Thoracic aorta (tissue), 2 donors: ENCODE data around the gene EPB41L5. TPM values are rescaled to one million over a fixed set of nuclear protein-coding genes. Genes with fewer than 3 reads are reported as not detected.
"Not testable (repeated sequence)": the region's sequence is repeated elsewhere in the genome, so short reads cannot be mapped to it uniquely, and the experiment has no call there.

ENCODE experiments used
- ATAC-seq: fragments of 150-250 bp; one replicate; pipeline ENCODE4 v1.8.0; 2017; ENCODE audit warnings: low read depth; ENCODE audit not compliant: insufficient number of reproducible peaks, low FRiP score
- DNase-seq: peaks from one replicate; pipeline ENCODE4 v3.0.0-alpha.2; 2020; ENCODE audit warnings: low spot score
- H3K27ac ChIP-seq, 2 donors: fragments of 200-600 bp; sonication (generic); 1 replicate in 1 of 2; 2 replicates in 1 of 2; pipeline ENCODE4 v1.5.1; 2016; ENCODE audit warnings: mild to moderate bottlenecking in 2 of 2, moderate library complexity in 2 of 2
- H3K27me3 ChIP-seq: fragments of 200-600 bp; sonication (generic); replicated peaks from 2 replicates; pipeline ENCODE4 v1.6.0; 2016; ENCODE audit warnings: mild to moderate bottlenecking; ENCODE audit not compliant: insufficient read depth
- H3K36me3 ChIP-seq: fragments of 200-600 bp; sonication (generic); one replicate; pipeline ENCODE4 v1.5.1; 2016
- H3K4me1 ChIP-seq, 2 donors: fragments of 200-600 bp; sonication (generic); 1 replicate in 1 of 2; 2 replicates in 1 of 2; pipeline versions ENCODE4 v1.5.1 to v1.6.0; 2016; ENCODE audit warnings: low read depth in 2 of 2, mild to moderate bottlenecking in 1 of 2; ENCODE audit not compliant: control insufficient read depth in 1 of 2
- H3K4me3 ChIP-seq: fragments of 200-600 bp; sonication (generic); 2 replicates; pipeline ENCODE4 v1.5.1; 2016; ENCODE audit warnings: mild to moderate bottlenecking
- H3K9me3 ChIP-seq: fragments of 200-600 bp; sonication (generic); 2 replicates; pipeline ENCODE4 v1.5.1; 2016
- total RNA-seq, 2 donors: library from RNA; depleted of rRNA; stranded (reverse); fragments of >200 nt; gene quantifications; one replicate each; pipeline versions ENCODE4 v1.1.0 to v1.2.3, GENCODE V29; 2016
- TF ChIP-seq, protein P1 (sequence below): fragments of 200-600 bp; sonication (generic); IDR thresholded peaks from one replicate; pipeline ENCODE4 v1.5.1; 2019; ENCODE audit warnings: antibody characterized with exemption

EPB41L5 gene
- total RNA-seq, 2 donors from 2014 or later: 15.4 to 18.5 TPM

DNA sequence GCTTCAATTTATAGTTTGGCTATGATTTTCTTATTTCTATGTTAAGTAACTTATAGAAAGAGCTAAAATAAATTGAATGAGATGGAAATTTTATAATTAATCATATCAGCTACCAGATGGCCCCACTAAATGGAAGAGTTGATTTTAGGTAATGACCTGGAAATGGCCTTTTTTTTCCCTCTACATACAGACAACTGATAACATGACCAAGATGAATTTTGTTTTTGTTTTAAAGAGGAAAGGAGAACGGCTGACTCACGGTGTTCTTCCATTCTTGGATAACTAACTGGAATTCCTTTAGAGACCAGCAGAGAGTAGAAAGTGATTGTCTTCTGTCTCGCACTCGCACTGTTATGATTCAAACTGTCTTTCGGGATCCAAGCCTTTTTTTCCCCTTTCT, 119.3 kb downstream of the EPB41L5 start:
- no peak overlapping the region for H3K4me3 ChIP-seq
- no peaks in the 10 kb centered on the region for H3K4me1 ChIP-seq
- no peak overlapping the region for H3K27ac ChIP-seq
- TF ChIP-seq, protein P1, sequence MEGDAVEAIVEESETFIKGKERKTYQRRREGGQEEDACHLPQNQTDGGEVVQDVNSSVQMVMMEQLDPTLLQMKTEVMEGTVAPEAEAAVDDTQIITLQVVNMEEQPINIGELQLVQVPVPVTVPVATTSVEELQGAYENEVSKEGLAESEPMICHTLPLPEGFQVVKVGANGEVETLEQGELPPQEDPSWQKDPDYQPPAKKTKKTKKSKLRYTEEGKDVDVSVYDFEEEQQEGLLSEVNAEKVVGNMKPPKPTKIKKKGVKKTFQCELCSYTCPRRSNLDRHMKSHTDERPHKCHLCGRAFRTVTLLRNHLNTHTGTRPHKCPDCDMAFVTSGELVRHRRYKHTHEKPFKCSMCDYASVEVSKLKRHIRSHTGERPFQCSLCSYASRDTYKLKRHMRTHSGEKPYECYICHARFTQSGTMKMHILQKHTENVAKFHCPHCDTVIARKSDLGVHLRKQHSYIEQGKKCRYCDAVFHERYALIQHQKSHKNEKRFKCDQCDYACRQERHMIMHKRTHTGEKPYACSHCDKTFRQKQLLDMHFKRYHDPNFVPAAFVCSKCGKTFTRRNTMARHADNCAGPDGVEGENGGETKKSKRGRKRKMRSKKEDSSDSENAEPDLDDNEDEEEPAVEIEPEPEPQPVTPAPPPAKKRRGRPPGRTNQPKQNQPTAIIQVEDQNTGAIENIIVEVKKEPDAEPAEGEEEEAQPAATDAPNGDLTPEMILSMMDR: no peak
- DNase-seq (no peak), ATAC-seq (no peak)
- H3K27me3 ChIP-seq: no peaks in the 10 kb centered on the region
- H3K9me3 ChIP-seq: no peaks in the 10 kb centered on the region
- no peaks in the 10 kb centered on the region for H3K36me3 ChIP-seq

DNA sequence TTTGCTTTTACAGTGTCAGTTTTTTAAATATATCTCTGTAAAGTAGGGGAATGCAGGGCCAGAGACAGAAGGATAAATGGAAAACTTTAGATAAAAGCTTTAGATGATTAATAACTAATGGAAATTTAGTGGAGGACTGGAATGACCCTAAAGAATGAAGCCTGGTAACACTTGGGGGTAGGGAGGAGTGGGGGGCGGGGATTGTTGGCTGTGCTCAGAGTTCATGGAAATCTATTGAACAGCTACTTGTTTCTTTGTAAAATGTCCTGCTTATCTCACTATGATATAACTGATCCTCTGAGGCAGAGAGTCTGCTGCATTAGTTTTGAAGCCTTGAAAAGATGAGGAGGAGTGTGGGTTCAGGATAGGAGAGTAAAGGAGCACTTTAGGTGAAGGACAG, 119.8 kb downstream of the EPB41L5 start:
- Histone ChIP-seq H3K36me3 (no peaks in the 10 kb centered on the region), H3K9me3 (no peaks in the 10 kb centered on the region), H3K4me3 (no peak overlapping the region), H3K27me3 (no peaks in the 10 kb centered on the region), H3K4me1 (no peaks in the 10 kb centered on the region), H3K27ac (no peak overlapping the region)
- ATAC-seq (no peak), DNase-seq (no peak)
- TF ChIP-seq, protein P1: no peak

DNA sequence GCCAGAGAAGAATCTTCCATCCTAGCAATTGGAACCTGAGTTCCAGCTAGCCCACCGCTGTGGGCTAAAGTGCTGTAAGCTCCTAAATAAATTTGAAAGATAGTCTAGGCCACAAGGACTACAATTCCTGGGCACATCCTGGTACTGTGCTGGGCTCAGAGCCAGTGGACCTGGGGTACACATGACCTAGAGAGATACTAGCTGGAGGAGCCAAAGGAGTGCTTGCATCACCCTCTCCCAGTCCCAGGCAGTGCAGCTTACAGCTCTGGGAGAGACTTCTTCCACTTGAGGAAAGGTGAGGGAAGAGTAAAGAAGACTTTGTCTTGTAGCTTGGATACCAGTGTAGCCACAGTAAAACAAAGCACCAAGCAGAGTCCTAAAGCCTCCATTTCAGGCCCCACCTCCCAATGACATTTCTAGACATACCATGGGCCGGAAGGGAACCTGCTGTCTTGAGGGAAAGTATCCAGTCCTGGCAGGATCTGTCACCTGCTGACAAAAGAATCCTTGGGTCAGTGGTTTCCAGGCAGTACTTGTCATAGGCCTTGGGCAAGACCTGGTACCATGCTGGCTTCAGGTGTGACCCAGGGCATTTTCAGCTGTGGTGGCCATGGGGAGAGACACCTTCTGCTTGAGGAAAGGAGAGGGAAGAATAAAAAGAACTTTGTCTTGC, 120.8 kb downstream of the EPB41L5 start:
- Histone ChIP-seq H3K27me3 (no peaks in the 10 kb centered on the region), H3K36me3 (no peaks in the 10 kb centered on the region), H3K4me3 (no peak overlapping the region), H3K27ac (no peak overlapping the region), H3K9me3 (no peaks in the 10 kb centered on the region), H3K4me1 (no peaks in the 10 kb centered on the region)
- TF ChIP-seq, protein P1: no peak
- ATAC-seq: no peak
- DNase-seq: no peak

DNA sequence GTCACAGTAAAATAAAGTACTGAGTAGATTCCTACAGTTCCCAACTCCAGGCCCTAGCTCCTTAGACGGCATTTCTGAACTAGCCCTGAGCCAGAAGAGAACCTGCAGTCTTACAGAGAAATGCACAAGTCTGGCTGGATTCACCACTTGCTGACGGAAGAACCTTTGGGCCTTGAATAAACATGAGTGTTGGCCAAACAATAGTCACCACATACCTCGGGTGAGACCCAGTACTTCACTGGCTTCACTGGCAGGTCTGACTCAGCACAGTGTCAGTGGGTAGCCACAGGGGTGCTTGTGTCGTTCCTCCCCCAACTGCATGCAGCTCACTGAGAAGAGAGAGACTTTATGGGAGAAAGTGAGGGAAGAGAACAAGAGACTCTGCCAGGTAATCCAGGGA, 121.4 kb downstream of the EPB41L5 start:
- no peaks in the 10 kb centered on the region for H3K27me3 ChIP-seq
- H3K4me1 ChIP-seq: no peaks in the 10 kb centered on the region
- H3K36me3 ChIP-seq: no peaks in the 10 kb centered on the region
- H3K4me3 ChIP-seq: no peak overlapping the region
- DNase-seq (no peak), ATAC-seq (no peak)
- H3K27ac ChIP-seq: no peak overlapping the region
- TF ChIP-seq, protein P1: no peak
- no peaks in the 10 kb centered on the region for H3K9me3 ChIP-seq

DNA sequence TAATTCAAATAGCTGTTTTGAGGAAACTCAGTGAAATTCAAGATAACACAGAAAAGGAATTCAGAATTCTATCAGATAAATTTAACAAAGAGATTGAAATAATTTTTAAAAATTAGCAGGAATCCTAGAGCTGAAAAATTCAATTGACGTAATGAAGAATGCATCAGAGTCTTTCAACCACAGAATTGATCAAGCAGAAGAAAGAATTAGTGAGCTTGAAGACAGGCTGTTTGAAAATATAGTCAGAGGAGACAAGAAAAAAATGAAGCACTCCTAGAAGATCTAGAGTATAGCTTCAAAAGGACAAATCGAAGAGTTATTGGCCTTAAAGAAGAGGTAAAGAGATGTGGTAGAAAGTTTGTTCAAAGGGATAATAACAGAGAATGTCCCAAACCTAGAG, 122.1 kb downstream of the EPB41L5 start:
- not testable (repeated sequence) for DNase-seq, ATAC-seq, H3K36me3 ChIP-seq, H3K27me3 ChIP-seq, H3K9me3 ChIP-seq, H3K27ac ChIP-seq, H3K4me3 ChIP-seq, H3K4me1 ChIP-seq

DNA sequence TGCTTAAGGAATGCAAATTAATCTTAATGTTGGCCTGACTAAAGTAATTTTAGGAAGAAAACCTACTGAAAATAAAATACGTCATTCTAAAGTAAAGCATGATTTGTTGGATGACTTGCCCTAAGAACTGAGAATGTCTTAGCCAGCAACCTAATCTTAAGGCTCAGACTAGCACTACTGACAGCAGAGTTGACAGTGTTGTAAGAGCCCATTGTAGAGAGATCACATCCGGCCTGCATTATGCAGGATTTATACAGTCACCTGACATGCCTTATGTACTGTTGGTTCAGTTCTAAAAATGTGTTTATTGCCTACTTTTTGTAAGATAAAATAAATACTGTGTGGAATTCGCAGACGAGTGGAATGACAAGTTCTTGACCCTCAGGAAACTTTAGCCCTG, 128.0 kb downstream of the EPB41L5 start:
- no peaks in the 10 kb centered on the region for H3K27me3 ChIP-seq
- H3K36me3 ChIP-seq: no peaks in the 10 kb centered on the region
- TF ChIP-seq, protein P1: no peak
- no peak overlapping the region for H3K4me3 ChIP-seq
- DNase-seq (no peak), ATAC-seq (no peak)
- H3K27ac ChIP-seq: no peak overlapping the region
- H3K4me1 ChIP-seq: no peaks in the 10 kb centered on the region
- H3K9me3 ChIP-seq: no peaks in the 10 kb centered on the region
